NCI-H748 (cell line): Measurements from ENCODE around the gene MSANTD1.
"Not testable (repeated sequence)": the region's sequence is repeated elsewhere in the genome, so short reads cannot be mapped to it uniquely, and the experiment has no call there.

Source experiments
- DNase-seq: peaks from one replicate; lab custom pipeline; 2025; ENCODE audit not compliant: unreplicated experiment; lab: John Stamatoyannopoulos, UW

The MSANTD1 gene

GRCh38 chr4:3287271-3287971 is 38.5 kb downstream of the MSANTD1 start:
- no peak for DNase-seq

GRCh38 chr4:3287972-3288570 is 39.1 kb downstream of the MSANTD1 start:
- no peak for DNase-seq

DNA sequence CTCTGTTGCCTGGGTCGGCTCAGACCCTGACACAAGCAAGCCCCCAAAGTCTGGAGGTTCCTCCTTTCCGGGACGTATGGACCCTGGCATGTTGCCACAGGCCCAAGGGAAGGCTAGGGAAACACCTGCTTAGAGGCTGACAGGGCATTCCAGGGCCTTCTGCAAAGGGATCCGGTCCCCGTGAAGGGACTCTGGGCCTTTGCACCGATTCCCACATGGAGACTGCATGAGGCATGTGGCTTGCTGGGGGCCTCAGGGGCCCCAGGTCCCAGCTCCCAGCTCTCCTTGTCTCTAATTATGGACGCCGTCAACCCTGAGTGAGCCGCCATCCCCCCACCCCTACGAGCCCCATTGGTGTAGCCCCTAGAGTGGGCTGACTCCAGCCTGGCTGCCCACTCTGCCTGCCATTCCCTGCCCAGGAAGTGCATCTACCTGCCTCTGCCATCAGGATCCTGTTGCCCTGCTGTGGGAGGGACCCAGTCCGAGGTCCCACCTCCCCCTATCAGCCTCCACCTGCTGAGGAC is 39.7 kb downstream of the MSANTD1 start:
- no peak for DNase-seq

GRCh38 chr4:3290476-3290875 is 41.5 kb downstream of the MSANTD1 start:
- no peak for DNase-seq

DNA sequence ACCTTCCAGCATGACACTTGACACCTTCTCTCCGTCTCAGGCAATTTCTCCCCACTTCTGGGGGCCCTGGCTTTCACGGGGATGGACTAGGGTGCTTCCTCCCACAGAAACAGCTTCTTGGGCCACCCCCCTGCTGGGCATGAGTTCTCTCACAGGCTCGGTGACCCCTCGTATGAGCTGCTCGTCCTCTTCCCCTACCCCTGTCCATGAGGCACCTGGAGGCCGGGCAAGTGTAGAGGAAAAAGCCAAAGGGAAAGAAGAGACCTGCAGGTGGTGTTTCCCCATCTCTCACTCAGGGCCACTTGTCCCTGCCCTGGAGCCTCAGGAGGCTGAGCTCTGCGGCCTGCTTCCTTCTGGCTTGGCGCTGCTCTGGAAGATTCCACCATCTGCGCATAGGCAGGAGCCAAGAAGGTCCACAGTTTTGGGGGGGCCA is 41.9 kb downstream of the MSANTD1 start:
- no peak for DNase-seq

- peak; percentile 44 for DNase-seq
Observed at GRCh38 chr4:3291411-3291968, 42.5 kb downstream of the MSANTD1 start.

- peak; percentile 44 for DNase-seq
Observed at GRCh38 chr4:3291969-3292570, 43.1 kb downstream of the MSANTD1 start.

DNA sequence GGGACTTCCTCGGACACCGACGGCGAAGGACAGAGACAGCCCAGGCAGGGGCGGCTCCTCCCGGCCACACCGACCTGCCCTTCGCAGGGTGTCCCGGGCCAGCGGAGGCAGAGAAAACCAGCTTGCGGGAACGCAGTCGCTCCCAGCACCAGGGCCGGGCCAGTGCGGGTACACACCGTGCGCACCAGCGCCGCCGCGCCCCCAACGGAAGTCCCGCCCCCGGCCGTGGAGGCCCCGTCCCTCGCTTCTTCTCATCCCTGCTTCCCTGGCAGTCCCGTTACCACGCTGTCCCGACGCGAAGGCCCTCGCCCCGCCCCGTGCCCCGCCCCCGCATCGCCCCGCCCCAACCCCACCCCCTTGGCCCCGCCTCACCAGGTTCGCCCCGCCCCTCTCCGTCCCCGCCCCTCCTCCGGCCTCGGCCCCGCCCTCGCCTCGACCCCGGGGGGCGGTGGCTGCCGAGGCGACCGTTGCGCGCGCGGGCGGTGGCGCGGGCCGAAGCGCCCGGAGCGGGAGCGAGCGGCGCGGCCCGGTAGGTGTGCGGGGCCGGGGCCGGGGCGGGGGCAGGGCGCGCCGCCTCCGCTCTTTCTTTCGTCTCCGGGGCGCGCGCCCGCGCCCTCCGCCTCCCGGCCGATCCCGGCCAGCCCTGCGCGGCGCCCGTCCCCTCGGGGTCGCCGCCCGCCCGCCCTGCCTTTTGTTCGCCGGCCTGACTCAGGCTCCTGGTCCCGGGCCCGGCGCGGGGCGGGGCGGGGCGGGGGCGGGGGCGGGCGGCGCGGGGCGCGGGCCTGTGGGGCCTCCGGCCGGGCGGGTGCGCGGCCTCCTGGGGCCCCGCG is 43.8 kb downstream of the MSANTD1 start, which contains the start of gene RGS12:
RGS12 (plus strand) TSS at position 451 of the 830 bp plus-strand sequence. CDS start 23,150 bp downstream, outside the sequence.
- DNase-seq = peak; percentile 72

GRCh38 chr4:3293401-3294391 is 44.7 kb downstream of the MSANTD1 start:
- no peak for DNase-seq

DNA sequence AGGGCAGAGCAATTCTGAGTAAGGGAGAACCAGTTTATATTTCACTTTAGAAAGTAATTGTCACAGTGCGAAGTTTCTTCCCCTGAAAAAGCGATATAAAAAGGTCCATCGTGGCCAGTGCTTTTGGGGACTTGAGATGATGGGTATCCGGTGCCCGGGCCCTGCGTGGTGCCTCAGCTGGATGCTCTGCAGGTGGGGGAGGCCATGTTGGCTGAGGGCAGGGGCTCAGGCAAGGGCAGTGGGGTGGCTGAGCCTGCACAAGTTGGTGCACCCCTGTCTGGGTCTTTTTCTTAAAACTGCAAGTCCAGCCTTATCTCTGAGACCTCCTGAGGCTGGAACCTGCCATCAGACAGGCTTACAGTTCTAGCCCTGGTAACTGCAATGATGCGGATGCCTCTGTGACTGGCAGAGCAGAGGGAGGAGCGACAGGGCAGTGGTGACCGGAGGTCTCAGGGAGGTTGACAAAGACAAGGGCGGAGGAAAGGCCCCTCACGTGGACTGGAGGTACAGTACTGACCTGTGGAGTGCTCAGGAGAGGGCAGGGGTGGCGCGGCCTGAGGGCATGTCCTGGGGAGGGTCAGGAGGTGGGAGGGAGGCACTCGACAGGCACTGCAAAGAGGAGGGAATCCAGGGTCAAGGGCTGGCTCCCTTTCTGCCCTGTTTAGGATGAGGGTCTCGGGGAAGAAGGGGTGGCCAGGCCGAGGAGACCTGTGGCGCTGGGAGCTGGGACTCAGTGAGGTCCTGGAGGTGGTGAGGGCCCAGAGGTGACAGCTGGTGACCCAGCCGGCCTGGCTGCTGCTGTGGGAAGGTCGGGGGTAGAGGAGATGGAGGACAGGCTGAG is 45.7 kb downstream of the MSANTD1 start:
- DNase-seq = no peak

DNA sequence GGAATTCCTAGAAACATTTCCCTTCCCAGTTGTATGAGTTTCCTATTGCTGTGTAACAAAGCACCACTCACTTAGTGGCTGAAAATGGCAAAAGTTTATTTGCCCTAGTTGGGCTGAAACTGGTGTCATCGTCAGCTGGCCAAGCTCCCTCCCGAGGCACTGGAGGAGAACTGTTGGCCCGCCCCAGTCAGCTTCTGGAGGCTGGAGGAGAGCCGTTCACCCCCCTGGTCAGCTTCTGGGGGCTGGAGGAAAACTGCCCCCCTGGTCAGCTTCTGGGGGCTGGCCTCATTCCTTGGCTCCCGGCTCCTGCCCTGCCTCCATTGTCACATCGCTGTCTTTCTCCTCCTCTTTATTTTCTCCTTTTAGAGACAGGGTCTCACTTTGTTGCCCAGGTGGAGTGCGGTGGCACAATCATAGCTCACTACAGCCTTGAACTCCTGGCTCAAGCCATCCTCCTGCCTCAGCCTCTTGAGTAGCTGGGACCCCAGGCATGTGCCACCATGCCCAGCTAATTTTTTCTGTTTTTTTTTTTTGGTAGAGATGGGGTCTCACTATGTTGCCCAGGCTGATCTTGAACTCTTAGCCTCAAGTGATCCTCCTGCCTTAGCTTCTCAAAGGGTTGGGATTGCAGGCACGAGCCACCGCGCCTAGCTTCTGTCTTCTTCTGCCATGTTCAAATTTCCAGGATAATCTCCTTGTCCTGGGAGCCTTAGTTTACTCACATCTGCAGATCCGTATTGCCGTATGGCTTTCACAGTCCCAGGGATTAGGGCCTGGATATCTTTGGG is 47.1 kb downstream of the MSANTD1 start:
- no peak for DNase-seq

GRCh38 chr4:3296651-3297050 is 47.7 kb downstream of the MSANTD1 start:
- DNase-seq = no peak

- DNase-seq = no peak
Observed at GRCh38 chr4:3297066-3297859, 48.3 kb downstream of the MSANTD1 start.

DNA sequence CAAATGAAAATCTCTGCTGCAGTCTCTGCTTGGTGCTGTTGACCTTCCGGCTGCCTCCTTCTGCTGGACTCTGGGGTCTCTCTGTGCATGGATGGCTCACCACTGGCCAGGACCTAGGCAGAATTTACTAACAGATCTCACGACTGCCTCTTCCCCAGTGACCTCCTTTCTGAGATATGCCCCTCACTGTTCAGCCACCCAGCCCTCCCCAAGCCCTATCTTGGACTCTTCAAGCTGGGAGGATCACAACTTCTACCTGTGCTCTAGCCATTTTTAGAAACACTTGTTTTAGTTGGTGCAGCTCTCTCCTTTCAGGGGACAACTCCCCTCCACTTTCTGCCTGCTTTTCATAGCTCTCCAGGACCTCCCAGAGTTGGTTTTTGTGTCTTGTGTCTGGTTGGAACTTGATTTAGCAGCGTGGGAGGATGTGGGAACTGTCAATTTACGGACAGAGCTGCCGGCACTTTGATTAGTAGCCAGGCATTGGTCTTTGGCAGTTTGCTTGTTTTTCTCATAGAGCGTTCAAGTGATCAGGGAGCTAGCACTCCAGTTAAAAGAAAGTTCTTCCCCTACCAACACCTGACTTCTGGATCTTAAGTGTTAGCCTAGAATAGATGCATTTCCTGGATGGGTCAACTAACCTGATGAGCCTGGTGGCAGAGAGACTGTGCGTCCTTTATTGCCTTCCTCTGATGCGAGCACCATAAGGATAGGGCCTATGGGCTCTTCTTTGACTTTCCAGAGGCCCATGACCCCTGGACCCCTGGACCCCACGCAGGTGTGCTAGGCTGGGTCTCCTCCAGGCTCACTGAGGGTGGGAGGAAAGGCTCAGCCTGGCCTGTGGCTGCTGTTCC is 50.4 kb downstream of the MSANTD1 start:
- DNase-seq = no peak

- no peak for DNase-seq
Observed at GRCh38 chr4:3299976-3300671, 51.2 kb downstream of the MSANTD1 start.

- DNase-seq = not testable (repeated sequence)
Observed at GRCh38 chr4:3300882-3301281, 51.9 kb downstream of the MSANTD1 start.
